ENCODE results near the gene ELAC2. TPM values are rescaled to one million over a fixed set of nuclear protein-coding genes. Genes with fewer than 3 reads are reported as not detected.
"Not testable (repeated sequence)": the region's sequence is repeated elsewhere in the genome, so short reads cannot be mapped to it uniquely, and the experiment has no call there.

ELAC2 gene
- total and polyA plus RNA-seq, 11 donors = 28.2 to 114 (median 66.8) TPM

- intact Hi-C loops (cut with DNase I) = no loop called here
- ATAC-seq (no peak), DNase-seq (no peak)
- Histone ChIP-seq H3K4me3 (no peak overlapping the region), H3K9me3 (no peaks in the 10 kb centered on the region), H3K27ac (no peak overlapping the region), H3K27me3 (peaks cover 0 to 4% (median 0%) of the 10 kb centered on the region in 9 donors), H3K36me3 (no peaks in the 10 kb centered on the region), H3K4me1 (peaks cover 0 to 5% (median 0%) of the 10 kb centered on the region in 12 donors)
- no peak for TF ChIP-seq POLR2A (IDR thresholded peaks at IDR 0.05)
- TF ChIP-seq CTCF (IDR thresholded peaks at IDR 0.05) = no peak
- 88 to 95% (median 91%) methylated on average over 5 of the region's 5 CpGs for WGBS, 4 donors
These were observed 38.6 kb downstream of the ELAC2 start for GRCh38 chr17:12979246-12979645.

GRCh38 chr17:12978787-12979186, 39.0 kb downstream of the ELAC2 start:
- intact Hi-C loops (cut with DNase I); H3K4me1 ChIP-seq; H3K36me3 ChIP-seq; H3K9me3 ChIP-seq; H3K27me3 ChIP-seq; H3K27ac ChIP-seq; ATAC-seq; DNase-seq; H3K4me3 ChIP-seq: not testable (repeated sequence)
- 91 to 96% (median 92%) methylated on average over 6 of the region's 6 CpGs for WGBS, 4 donors

GRCh38 chr17:12977008-12977751, 40.6 kb downstream of the ELAC2 start:
- Histone ChIP-seq H3K9me3 (no peaks in the 10 kb centered on the region), H3K4me3 (no peak overlapping the region), H3K4me1 (peaks cover 0 to 13% (median 0%) of the 10 kb centered on the region in 12 donors), H3K27me3 (peaks cover 0 to 15% (median 0%) of the 10 kb centered on the region in 9 donors), H3K36me3 (no peaks in the 10 kb centered on the region), H3K27ac (no peak overlapping the region)
- no peak for TF ChIP-seq CTCF (IDR thresholded peaks at IDR 0.05)
- no peak for TF ChIP-seq POLR2A (IDR thresholded peaks at IDR 0.05)
- ATAC-seq (no peak), DNase-seq (no peak)
- 79 to 82% (median 80%) methylated on average over 13 of the region's 13 CpGs for WGBS, 4 donors
- intact Hi-C loops (cut with DNase I) = no loop called here

GRCh38 chr17:12974005-12974531, 43.8 kb downstream of the ELAC2 start:
- 2 to 7% (median 3%) methylated on average over 17 to 40 of the region's 40 CpGs for whole genome bisulfite sequencing, 4 donors
- Histone ChIP-seq H3K4me1 (peaks cover 0 to 13% (median 0%) of the 10 kb centered on the region in 12 donors), H3K4me3 (peak overlapping the region in 11 of 12 donors; percentile 11 to 55 (median 44)), H3K9me3 (no peaks in the 10 kb centered on the region), H3K36me3 (no peaks in the 10 kb centered on the region), H3K27me3 (peaks cover 0 to 15% (median 0%) of the 10 kb centered on the region in 9 donors), H3K27ac (peak overlapping the region in 1 of 12 donors; percentile 47)
- TF ChIP-seq CTCF (IDR thresholded peaks at IDR 0.05) = no peak
- TF ChIP-seq POLR2A (IDR thresholded peaks at IDR 0.05) = no peak
- ATAC-seq = peak in 3 of 4 donors; percentile 43 to 69 (median 60)
- intact Hi-C loops (cut with DNase I) = no loop called here
- no peak for DNase-seq
